Cerebellar nuclear complex (tissue), 1 donor: ENCODE results near the gene TMEM260.

Source experiments
- DNase-seq, 2 experiments: peaks; one replicate each; lab custom pipeline; 2025; lab: John Stamatoyannopoulos, UW

The TMEM260 gene

GRCh38 chr14:56579345-56580220 is at the start of gene TMEM260:
Gene TMEM260 (plus strand): TSS chr14:56579798. CDS start chr14:56579915, 117 bp downstream.
- peak in 1 of 2 experiments; percentile 79 for DNase-seq

GRCh38 chr14:56532546-56532945 is 47.1 kb upstream of the TMEM260 start:
- DNase-seq, result no peak

GRCh38 chr14:56534656-56535055 is 44.9 kb upstream of the TMEM260 start:
- no peak for DNase-seq

- no peak for DNase-seq
These were observed 39.7 kb upstream of the TMEM260 start for GRCh38 chr14:56539862-56540261.

- no peak for DNase-seq
These were observed 36.2 kb upstream of the TMEM260 start for GRCh38 chr14:56543436-56543835.

- no peak for DNase-seq
These were observed 29.9 kb upstream of the TMEM260 start for GRCh38 chr14:56549721-56550120.

GRCh38 chr14:56552615-56553014 is 27.0 kb upstream of the TMEM260 start:
- no peak for DNase-seq

- DNase-seq, result no peak
These were observed 25.3 kb upstream of the TMEM260 start for GRCh38 chr14:56554301-56554700.

GRCh38 chr14:56555921-56556570 is 23.6 kb upstream of the TMEM260 start:
- DNase-seq, result no peak

GRCh38 chr14:56559182-56559581 is 20.4 kb upstream of the TMEM260 start:
- no peak for DNase-seq

- no peak for DNase-seq
These were observed 18.0 kb upstream of the TMEM260 start for GRCh38 chr14:56561606-56562005.

GRCh38 chr14:56562883-56563282 is 16.7 kb upstream of the TMEM260 start:
- no peak for DNase-seq

GRCh38 chr14:56569174-56569573 is 10.4 kb upstream of the TMEM260 start:
- DNase-seq, result no peak

GRCh38 chr14:56570295-56570694 is 9.3 kb upstream of the TMEM260 start:
- no peak for DNase-seq

GRCh38 chr14:56580221-56580711 is 668 bp downstream of the TMEM260 start:
- DNase-seq, result no peak

GRCh38 chr14:56581041-56581727 is 1.6 kb downstream of the TMEM260 start:
- no peak for DNase-seq

- no peak for DNase-seq
These were observed 6.0 kb downstream of the TMEM260 start for GRCh38 chr14:56585461-56586084.

- no peak for DNase-seq
These were observed 8.1 kb downstream of the TMEM260 start for GRCh38 chr14:56587701-56588100.

GRCh38 chr14:56590535-56590960 is 10.9 kb downstream of the TMEM260 start:
- DNase-seq, result no peak

- no peak for DNase-seq
These were observed 13.3 kb downstream of the TMEM260 start for GRCh38 chr14:56592746-56593544.

GRCh38 chr14:56594428-56594827 is 14.8 kb downstream of the TMEM260 start:
- DNase-seq, result no peak
